ENCODE measurements around the gene PNPLA5. TPM values are rescaled to one million over a fixed set of nuclear protein-coding genes. Genes with fewer than 3 reads are reported as not detected.

PNPLA5 gene
- total and polyA plus RNA-seq, 2 of the 13 experiments (the other 11 are each of a cell fraction or from before 2014, with no cell fraction given): not detected

DNA sequence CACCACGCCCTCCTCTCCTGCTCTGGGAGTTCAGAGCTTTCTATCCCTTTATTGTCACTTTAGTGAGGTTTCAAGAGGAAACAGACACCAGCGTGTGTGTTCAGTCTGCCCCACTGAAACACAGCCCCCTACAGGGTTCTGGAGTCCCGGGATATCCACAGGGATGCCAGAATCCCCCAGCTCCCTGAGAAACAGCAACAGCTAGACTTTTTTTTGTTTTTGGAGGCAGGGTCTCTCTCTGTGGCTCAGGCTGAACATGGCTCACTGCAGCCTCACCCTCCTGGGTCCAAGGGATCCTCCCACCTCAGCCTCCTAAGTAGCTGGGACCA, 39.9 kb downstream of the PNPLA5 start:
- CTCF ChIA-PET (ENCODE audit: low intra/inter-chr PET ratio, low total read pairs): no interaction called here
- no peak for FAIRE-seq
- H2AFZ ChIP-seq (ENCODE audit: low read length): no peak overlapping the region
- intact Hi-C loops (cut with micrococcal nuclease; ENCODE audit: unreplicated experiment) (no loop called here), in situ Hi-C loops (cut with HindIII; ENCODE audit: extremely low pct_ligation_motif_present, low pct_unique_long_range_greater_than_20kb) (no loop called here)
- 0% methylated on average over 3 of the region's 3 CpGs for WGBS (ENCODE audit: low lambda C conversion rate)
- no peak for DNase-seq (ENCODE audit: low spot score)
- H3K36me3 ChIP-seq (replicated peaks in 1 of 2; ENCODE audit: control insufficient read depth in 1 of 2, insufficient read depth in 2 of 2, low read length in 2 of 2): no peaks in the 10 kb centered on the region
- H3K4me3 ChIP-seq (replicated peaks in 1 of 3; ENCODE audit: insufficient read depth in 1 of 3, low read depth in 2 of 3, low read length in 3 of 3): no peak overlapping the region
- no peak overlapping the region for H3K27ac ChIP-seq (ENCODE audit: extremely low read length, insufficient read depth, low read length)
- H3K9me3 ChIP-seq (ENCODE audit: low read length): no peaks in the 10 kb centered on the region
- H3K79me2 ChIP-seq (ENCODE audit: insufficient read depth, low read length): no peaks in the 10 kb centered on the region
- POLR2A ChIA-PET: no interaction called here
- no peak overlapping the region for H3K4me2 ChIP-seq (ENCODE audit: low read depth, low read length)
- H3K9ac ChIP-seq (ENCODE audit: insufficient read depth, low read depth, low read length): no peak overlapping the region
- BruUV-seq (replicated peaks): no TSS peak
- H3K4me1 ChIP-seq (ENCODE audit: insufficient read depth, low read length): no peaks in the 10 kb centered on the region
- no peak for ATAC-seq
- no peak for TF ChIP-seq FOXO1 (CRISPR knock-in tag; IDR thresholded peaks at IDR 0.05)
- TF ChIP-seq MIER2 (CRISPR knock-in tag; IDR thresholded peaks at IDR 0.05): no peak
- no peak for TF ChIP-seq NFKBIZ (CRISPR knock-in tag; IDR thresholded peaks at IDR 0.05)
- TF ChIP-seq DNMT3B (CRISPR knock-in tag; conservative IDR thresholded peaks at IDR 0.05): no peak
- TF ChIP-seq, protein P1, sequence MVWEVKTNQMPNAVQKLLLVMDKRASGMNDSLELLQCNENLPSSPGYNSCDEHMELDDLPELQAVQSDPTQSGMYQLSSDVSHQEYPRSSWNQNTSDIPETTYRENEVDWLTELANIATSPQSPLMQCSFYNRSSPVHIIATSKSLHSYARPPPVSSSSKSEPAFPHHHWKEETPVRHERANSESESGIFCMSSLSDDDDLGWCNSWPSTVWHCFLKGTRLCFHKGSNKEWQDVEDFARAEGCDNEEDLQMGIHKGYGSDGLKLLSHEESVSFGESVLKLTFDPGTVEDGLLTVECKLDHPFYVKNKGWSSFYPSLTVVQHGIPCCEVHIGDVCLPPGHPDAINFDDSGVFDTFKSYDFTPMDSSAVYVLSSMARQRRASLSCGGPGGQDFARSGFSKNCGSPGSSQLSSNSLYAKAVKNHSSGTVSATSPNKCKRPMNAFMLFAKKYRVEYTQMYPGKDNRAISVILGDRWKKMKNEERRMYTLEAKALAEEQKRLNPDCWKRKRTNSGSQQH (CRISPR knock-in tag; IDR thresholded peaks at IDR 0.05; ENCODE audit: low read depth): no peak
- TF ChIP-seq ZC3H4 (CRISPR knock-in tag; IDR thresholded peaks at IDR 0.05; ENCODE audit: borderline replicate concordance): no peak
- no peak for TF ChIP-seq ATRX (CRISPR knock-in tag; IDR thresholded peaks at IDR 0.05; ENCODE audit: borderline replicate concordance)
- TF ChIP-seq ZNF143 (CRISPR knock-in tag; IDR thresholded peaks at IDR 0.05): no peak
- TF ChIP-seq STAG1 (CRISPR knock-in tag; IDR thresholded peaks at IDR 0.05): no peak
- TF ChIP-seq POLR2AphosphoS5 (IDR thresholded peaks at IDR 0.05; ENCODE audit: low read depth, low read length): no peak
- TF ChIP-seq ZNF703 (CRISPR knock-in tag; IDR thresholded peaks at IDR 0.05; ENCODE audit: borderline replicate concordance): no peak
- TF ChIP-seq TAF15 (IDR thresholded peaks at IDR 0.05; ENCODE audit: low read depth, low read length, poor library complexity, severe bottlenecking): no peak
- no peak for TF ChIP-seq SP5 (CRISPR knock-in tag; IDR thresholded peaks at IDR 0.05; ENCODE audit: borderline replicate concordance, low read depth)
- TF ChIP-seq TBX2 (CRISPR knock-in tag; IDR thresholded peaks at IDR 0.05; ENCODE audit: borderline replicate concordance): no peak
- no peak for TF ChIP-seq ZNF326 (CRISPR knock-in tag; IDR thresholded peaks at IDR 0.05; ENCODE audit: borderline replicate concordance)
- no peak for TF ChIP-seq KLF9 (CRISPR knock-in tag; IDR thresholded peaks at IDR 0.05; ENCODE audit: low read depth)
- TF ChIP-seq POLR2A (IDR thresholded peaks at IDR 0.05; ENCODE audit: insufficient read depth in 1 of 2, low read depth in 2 of 2, low read length in 2 of 2): no peak
- no peak for TF ChIP-seq RARA (CRISPR knock-in tag; IDR thresholded peaks at IDR 0.05)
- TF ChIP-seq TGIF2 (CRISPR knock-in tag; IDR thresholded peaks at IDR 0.05): no peak
- no peak for TF ChIP-seq ZNF430 (CRISPR knock-in tag; IDR thresholded peaks at IDR 0.05)
- peaks cover 4% of the 10 kb centered on the region; the same call in 1 of the 2 replicates for H4K20me1 ChIP-seq (ENCODE audit: insufficient read depth, low read length)
- peaks cover 6 to 49% of the 10 kb centered on the region in 2 experiments; a peak in 3 of 5 replicates for H3K27me3 ChIP-seq (ENCODE audit: control insufficient read depth in 1 of 2, insufficient read depth in 2 of 2, low read length in 2 of 2)

All from HepG2 (cell line).